HG03108 (cell line): Measurements from ENCODE around the gene PARD3B.
"Not testable (repeated sequence)": the region's sequence is repeated elsewhere in the genome, so short reads cannot be mapped to it uniquely, and the experiment has no call there.

ENCODE experiments used
- ATAC-seq: cut with Tn5 transposase; IDR thresholded peaks from one replicate; pipeline ENCODE4 v1.9.1; 2021; ENCODE audit warnings: moderate library complexity; ENCODE audit not compliant: unreplicated experiment

The PARD3B gene

DNA sequence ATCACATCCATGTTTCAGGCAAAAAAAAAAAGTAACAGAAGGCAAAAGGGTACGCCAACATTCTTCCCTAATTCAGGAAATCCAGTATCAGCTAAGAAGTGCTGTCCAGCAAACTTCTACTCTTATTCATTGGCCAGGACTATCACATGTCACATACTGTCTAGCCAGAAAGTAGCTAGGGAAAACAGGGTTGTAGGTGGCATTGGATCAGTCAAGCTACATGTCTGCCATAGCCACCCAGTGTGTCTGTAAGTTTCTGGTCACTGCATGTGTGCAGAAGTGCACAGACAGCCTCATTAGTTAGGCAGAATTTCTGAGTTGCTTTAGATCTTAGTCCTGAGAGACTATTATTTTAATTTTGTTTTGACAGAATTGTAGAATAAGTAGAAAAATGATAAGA lies 671.7 kb downstream of the PARD3B start:
- no peak for ATAC-seq

DNA sequence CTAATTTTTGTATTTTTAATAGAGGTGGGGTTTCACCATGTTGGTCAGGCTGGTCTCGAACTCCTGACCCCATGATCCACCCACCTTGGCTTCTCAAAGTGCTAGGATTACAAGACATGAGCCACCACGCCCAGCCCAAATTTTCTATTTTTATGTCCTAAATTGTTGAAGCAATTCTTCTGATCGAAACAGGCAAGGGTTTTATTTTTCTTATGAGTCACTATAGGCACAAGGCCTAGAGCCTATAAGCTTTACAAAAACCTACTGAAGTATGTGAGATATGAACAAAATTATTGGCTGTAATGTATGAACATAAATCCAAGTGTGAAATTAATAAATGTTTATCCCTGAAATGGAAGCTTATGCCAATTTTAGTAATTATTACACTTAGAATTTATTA lies 672.8 kb downstream of the PARD3B start:
- ATAC-seq = no peak

DNA sequence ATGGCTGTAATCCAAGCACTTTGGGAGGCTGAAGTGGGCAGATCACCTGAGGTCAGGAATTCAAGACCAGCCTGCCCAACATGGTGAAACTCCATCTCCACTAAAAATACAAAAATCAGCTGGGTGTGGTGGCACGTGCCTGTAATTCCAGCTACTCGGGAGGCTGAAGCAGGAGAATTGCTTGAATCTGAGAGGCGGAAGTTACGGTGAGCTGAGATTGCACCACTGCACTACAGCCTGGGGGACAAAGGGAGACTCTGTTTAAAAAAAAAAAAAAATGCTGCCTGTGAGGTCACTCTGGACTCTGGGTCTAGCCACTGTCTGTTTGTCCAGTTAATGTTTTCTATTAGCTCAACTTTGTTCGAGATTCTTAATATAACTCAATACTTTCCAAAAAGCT lies 673.5 kb downstream of the PARD3B start:
- ATAC-seq = not testable (repeated sequence)

DNA sequence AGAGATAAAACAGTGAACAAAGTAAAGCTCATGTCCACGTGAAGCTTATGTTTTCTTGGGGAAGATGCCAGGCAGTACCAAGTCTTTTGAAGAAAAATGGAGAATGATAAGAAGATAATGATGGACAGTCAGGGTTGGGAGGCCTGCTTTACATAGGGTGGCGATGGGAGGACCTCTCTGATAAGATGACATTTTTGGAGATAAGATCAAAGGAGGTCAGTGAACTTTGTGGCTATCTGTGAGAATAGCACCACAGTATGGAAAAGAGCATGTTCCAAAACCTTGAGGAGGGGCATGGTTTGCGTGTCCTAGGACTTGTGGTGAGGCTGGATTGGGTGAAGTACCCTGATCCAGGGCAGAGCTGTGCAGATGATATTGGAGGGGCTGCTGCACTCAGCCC lies 675.3 kb downstream of the PARD3B start:
- ATAC-seq = no peak

DNA sequence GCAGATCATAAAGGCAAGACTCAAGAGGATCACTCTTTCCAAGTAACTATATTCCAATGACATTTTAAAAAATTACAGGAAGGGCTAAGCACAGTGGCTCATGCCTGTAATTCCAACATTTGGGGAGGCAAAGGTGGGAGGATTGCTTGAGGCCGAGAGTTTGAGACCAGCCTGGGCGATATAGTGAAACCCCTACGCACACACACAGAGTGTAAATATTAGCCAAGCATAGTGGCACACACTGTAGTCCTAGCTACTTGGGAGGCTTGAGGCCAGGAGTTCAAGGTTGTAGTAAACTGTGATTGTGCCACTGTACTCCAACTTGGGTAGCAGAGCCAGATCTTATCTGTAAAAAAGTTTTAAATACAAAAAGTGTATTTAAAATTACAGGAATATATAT lies 686.8 kb downstream of the PARD3B start:
- no peak for ATAC-seq

DNA sequence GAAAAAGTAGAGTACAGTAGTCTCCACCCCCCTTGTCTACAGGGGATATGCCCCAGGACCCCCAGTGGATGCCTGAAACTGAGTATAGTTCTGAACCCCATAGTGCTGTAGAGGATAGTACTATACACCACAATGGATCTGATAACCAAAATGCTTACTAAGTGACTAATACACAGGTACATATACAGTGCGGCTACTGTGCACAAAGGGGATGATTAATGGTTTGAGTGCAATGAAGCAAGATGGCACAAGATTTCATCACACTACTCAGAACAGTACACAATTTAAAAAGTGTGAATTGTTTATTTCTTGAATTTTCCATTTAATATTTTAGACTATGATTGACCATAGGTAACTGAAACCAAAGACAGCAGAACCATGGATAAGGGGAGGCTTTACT lies 690.2 kb downstream of the PARD3B start:
- no peak for ATAC-seq

DNA sequence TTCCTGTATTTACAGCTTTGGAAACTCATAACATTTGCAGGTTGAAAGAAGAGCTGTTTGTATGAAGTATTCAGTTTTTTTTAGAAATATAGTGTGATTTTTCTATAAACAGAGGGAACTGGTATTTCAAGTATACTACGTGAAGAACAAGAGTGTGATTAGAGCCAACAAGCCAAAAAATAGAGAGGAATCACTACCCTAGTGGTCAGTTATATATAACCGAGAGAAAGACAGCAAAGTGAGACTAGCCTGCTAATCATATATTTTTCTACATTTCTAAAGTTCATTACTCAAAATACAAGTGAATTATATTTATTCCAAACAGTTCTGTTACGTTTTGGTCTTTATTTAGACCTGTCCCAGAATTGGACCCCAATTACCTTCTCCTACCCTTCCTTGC lies 692.2 kb downstream of the PARD3B start:
- no peak for ATAC-seq

DNA sequence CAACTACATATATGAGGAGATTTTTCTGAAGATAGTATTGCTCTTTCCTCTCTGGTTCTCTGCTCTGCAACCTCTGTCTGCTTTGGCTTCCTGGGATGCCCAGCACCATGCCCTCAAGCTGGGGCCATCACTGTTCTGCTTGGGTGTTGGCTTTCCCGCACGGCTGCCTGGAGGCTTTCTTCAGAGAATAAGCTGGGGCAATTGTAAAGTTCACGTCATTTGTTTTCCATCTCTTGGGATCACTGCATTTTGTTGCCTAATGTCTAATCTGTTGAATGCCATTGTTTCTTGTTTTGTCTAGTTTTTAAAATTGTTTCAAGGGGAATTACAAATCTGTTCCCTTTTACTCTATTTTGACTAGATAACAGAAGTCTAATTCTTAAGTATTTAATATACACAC lies 699.7 kb downstream of the PARD3B start:
- ATAC-seq = no peak

DNA sequence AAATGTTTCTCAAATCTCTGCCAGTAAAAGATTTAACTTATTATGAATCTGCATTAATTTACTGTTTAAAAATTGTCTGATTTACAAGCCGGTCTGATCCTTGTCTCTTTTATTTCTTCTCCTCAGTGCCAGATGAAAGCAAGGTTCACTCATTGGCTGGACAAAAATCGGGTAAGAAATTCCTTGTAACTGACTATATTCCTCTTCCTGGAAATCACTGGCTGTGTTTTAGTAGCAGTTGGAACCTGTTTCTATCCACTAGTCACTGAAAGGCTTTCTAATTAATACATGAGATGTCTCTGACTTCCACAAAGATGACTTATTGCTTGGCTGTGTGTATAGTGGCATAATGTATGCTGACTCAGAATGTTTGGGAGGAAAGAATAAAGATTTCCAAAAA lies 700.4 kb downstream of the PARD3B start:
- ATAC-seq = no peak

DNA sequence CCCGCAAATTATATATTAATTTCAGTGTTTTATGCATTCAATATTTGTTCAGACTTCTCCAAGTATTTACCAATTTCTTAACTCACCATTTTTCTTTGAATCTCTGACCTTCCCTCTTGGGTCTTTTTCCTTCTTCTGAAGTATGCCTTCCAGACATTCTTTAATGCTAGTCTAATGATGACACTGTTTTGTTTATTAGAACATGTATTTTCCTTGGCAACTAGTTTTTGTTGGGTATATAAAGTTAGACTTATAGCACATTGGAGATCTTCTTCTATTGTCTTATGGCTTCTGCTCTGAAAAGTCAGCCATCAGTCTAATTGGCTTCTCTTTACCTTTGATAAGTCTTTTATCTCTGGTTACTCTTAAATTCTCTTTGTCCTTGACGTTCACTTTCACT lies 713.8 kb downstream of the PARD3B start:
- no peak for ATAC-seq

DNA sequence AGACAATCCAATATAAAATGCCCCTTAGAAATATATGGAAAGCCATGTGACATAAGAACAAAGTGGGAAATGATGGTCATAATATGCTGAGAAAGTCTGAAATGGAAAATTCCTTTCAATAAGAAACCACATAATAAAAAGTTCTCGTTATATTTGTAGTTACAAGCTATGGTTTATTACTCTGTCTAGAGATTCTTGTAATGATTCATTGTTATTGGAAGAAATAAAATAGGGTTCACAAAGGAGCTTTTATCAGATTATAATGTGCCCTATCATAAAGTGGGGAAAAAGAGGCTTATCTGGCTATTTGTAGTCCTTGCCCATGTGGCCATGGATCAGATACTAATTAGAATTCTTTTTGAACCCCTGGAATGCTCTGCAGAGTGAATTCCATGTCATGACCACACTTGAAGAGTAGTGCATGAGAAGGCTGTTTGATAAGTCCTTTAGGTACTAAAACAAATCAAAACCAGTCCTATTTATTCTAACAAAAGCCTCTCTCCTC lies 716.3 kb downstream of the PARD3B start:
- ATAC-seq = no peak

DNA sequence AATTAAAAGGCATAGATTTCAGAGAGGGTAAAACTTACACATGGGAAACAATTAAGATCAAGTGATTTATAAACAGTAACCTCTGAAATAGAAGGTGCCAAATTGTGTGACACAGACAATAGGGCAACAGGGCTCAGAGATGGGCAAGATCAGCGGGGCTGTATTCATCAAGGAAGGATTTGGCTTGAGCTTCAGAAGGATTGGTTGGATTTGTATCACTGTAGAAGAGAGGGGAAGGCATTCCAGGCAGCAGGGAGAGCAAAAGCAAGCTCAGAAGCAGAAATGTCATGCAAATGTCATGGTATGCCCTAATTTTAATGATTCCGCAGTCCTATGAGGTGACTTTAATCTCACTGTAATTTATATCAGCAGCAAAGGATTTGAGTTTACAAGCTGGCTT lies 722.0 kb downstream of the PARD3B start:
- ATAC-seq = no peak

DNA sequence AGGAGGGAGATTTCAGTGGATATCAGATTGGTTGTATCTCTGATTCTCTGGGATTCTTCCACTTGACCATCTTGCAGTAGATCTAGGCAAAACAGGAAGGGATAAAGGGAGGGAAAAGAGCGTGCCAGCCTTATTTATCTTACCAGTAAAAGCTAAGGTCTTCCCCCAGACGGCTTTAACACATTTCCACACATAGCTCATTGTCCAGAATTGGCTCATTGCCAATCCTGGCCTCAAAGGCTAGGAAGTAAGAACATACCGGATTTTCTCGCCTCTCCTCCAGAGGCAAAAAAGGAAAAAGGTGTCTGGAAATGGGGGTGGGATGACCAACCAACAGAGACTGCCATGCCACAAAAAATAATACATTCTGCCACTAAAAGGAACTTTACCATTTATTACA lies 725.4 kb downstream of the PARD3B start:
- no peak for ATAC-seq

DNA sequence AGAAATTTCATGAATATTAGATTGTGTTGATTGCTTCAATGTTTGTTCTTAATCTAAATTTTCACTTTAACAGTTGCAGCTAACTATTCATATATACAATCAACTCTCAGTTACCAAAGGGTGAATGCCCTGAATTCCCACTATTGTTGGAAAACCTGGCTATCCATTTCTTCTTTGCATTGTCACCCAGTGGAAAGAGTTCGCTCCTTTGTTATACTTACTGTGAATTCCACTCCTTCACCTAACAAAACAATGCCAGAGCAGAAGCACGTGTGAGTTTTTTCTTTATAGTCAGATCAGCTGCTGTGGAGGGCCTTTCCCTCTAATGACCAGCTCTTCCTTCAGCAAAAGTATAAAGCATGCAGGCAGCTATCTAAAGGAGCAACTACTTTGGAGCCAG lies 727.9 kb downstream of the PARD3B start:
- ATAC-seq = no peak

DNA sequence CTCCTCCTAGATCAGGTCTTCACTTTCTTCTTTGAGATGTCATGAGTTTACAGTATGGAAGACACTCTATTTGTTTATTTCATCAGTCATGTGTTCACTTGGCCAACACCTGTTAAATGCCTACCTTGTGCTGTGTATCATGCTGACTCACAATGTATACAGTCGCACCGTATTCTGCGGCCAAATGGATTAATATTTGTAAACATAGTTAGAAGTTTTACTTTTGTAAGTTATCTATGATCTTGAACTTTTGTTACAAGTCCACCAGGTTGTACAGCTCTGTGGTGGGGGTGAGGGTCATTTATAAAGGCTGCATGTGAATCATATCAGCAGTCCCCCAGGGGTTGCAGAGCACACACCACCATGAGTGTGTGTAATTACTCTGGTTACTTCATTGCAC lies 728.4 kb downstream of the PARD3B start:
- ATAC-seq = no peak

DNA sequence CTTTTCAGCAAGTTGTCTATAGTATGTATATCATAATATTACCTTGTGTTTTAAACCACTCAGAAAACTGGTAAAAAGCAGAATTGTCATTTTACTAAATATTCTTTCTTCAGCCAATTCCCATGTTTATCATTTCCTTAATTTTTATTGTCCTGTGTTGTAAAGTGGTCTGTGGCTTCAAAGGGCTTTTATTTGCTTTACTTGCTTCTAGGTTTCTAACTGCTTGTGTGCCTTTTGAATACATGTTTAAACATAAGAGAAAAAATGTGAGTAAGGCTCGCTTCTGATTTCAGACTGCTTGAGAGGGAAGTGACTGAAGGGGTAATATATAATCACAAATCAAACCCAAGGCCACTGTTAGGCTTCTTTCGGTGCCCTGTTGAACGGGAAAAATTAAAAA lies 729.5 kb downstream of the PARD3B start:
- ATAC-seq = no peak

DNA sequence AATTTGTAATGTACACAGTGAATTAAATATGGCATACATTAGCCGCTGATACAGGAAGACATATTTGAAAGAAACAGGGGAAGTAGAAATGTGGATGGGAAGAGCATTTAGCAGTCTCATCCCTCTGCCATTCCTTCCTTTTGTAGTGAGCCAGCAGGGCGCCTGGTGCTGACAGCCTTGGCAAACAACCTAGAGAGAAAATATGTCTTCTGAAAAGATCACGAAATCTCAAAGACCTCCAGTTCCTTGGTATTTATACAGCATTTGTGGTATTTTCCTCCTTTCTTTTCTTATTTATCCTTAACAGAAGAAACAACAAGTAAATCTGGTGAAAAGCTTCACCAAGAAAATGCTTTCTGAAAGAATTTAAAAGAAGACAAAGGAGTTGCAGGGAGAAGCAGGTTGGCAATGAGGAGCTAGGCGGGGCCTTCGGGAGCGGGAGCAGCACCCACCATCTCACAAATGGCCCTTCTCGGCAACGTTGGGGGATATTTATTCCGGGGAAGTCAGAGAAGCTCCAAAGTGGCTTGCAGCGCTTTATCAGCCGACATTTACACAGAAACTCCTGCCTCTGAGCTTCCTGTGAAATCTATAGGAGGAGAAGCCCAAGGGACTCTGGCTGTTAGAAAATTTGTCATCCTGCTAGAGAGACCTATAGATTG lies 731.0 kb downstream of the PARD3B start:
- no peak for ATAC-seq

DNA sequence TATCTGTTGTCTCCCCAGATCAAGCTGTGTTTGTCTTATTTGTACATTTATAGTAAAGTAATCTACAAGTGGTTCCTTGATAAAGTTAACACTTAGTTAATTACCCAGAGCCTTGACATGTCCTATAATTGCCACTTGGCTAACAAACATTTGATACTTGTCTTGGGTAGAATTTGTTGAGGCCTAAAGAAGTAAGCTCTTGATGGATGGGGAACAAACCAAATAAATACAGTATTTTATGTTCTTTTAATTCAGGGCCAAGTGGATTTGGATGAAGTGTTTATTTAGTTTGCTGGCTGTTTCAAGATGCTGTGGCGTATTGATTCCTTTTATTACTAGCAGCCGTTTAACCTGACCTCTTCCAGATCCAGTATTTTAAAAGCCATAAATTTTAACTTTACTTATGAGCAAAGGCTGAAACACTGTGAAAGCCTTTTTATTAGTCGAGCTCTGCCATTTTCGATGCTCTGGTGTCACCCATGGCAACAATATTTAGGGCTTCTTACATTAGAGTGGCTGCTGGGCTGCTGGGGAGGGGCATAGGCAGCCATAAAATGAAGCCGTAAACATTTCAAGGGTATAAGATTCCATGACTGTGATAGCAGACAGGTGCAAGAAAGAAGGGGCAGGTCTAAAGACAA lies 735.4 kb downstream of the PARD3B start:
- ATAC-seq = no peak

DNA sequence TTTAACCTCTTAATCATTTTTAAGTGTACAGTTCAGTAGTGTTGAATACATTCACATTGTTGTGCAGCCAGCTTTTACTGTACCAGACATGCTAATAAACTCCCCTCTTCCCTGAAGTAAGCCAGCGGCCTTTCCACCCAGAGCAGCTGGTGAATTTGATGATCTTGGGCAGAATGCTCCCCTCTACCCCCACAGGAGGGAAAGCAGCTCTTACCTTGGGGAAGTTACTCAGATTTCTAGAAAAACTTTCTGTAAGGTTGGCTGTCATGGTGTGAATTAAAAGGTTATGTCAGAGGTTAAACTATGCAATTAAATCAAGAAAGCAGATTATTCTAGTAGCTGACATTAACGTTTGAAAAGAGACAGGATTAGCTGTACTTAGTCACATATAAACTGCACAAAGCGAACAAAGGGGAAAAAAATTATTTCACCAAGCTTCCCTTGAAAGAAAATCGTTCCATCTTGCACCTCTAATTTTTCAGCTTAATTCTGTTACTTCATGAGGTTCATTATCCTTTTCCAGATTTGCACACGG lies 738.5 kb downstream of the PARD3B start:
- ATAC-seq = no peak

DNA sequence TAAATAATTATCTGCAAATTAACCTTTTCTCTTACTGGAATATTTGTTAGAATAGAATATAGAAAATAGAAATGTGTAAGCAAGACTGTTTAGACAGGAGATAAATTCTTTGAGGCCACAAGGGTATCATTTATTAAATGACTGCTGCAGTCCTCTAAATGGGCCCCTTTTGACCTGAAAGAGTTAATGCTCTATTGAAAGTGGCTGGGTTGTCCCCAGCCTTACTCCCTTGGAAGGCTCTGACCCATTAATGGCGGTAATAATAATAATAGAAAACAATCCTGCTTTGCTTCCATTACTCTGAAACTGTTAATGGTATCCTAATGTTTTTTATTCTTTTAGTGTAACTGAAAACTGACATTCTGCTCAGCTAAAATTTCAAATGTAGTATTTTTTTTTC lies 739.1 kb downstream of the PARD3B start:
- ATAC-seq = no peak

DNA sequence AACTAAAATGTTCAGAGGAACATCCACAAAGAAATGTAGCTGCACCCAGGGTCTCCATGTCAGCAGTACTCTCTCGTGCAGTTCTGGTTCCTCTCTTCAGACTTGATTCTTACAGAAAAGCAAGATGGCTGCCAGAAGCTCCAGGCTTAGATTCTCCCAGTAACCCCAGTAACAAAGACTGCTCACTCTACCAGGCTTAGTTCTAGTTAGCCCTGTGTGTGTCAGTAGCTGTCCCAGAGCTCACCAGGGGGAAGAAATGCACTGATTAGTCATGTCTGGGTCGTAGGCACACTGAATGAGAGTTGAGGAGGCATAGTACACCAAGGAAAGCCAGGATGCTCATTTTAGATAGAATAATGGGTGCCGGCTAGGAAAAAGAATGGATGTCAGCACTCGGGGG lies 742.0 kb downstream of the PARD3B start:
- ATAC-seq = no peak

DNA sequence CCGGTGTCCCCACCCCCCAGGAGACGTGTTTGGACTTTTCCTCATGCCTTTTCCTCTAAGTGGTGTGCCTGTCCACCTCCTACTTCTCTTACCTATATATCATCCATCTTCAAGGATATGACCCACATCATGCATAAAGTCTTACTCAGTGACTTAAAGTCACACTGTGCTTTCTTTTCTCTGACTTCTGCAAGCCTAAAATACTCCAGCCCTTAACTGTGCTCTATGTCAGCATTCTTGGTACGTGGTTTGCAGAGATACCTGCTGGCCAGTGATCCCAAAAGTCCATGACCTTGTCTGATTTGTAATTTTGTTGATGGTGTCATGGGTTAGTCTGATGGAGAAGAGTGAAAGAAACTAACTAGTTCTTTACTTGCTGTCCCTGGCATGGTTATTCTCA lies 743.4 kb downstream of the PARD3B start:
- no peak for ATAC-seq

DNA sequence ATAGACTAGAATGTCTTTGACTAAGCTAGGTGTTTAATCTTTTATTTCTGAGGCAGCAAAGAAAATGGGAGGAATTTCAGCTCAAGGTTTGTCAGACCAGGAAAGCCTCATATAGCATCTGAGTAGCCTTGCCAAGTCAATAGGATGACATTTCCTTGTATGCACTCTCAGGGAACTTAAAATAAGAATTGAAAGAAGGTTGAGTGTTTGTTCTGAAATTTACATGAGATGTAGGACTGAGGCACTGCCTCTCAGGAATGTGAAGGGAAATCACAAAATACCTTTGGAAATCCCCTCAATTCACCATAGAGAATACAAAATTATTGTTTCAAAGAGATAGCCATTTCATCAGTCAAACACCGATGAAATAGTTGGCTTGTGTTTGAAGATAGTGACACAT lies 745.0 kb downstream of the PARD3B start:
- no peak for ATAC-seq
